Lung (tissue), 12 donors: ENCODE data around the gene MYF5. TPM values are rescaled to one million over a fixed set of nuclear protein-coding genes. Genes with fewer than 3 reads are reported as not detected.
A peak's percentile ranks its signal among the peaks of the same experiment; 100 is the strongest.

Experiments used
- ATAC-seq: fragments of 200-7000 bp; cut with Tn5 transposase; one replicate; pipeline ENCODE4 v1.9.1; 2020; ENCODE audit warnings: moderate number of reproducible peaks; ENCODE audit not compliant: insufficient read depth, low FRiP score
- DNase-seq, 3 donors: peaks; one replicate each; pipeline ENCODE4 v3.0.0-alpha.2; 2013 to 2017
- H3K27ac ChIP-seq, 2 donors: one replicate each; pipeline ENCODE4 v1.5.1; 2013; ENCODE audit warnings: mild to moderate bottlenecking in 2 of 2, moderate library complexity in 2 of 2, control low read depth in 1 of 2, inconsistent platforms in 1 of 2, low read depth in 1 of 2, low read length in 1 of 2
- H3K27me3 ChIP-seq, 3 donors: one replicate each; pipeline ENCODE4 v1.5.1; 2013; ENCODE audit warnings: low read length in 2 of 3; ENCODE audit not compliant: control insufficient read depth in 3 of 3, insufficient read depth in 3 of 3
- H3K36me3 ChIP-seq, 4 donors: one replicate each; pipeline ENCODE4 v1.5.1; 2013; ENCODE audit warnings: low read length in 4 of 4, mild to moderate bottlenecking in 1 of 4, moderate library complexity in 1 of 4; ENCODE audit not compliant: control insufficient read depth in 4 of 4, insufficient read depth in 4 of 4
- H3K4me1 ChIP-seq, 5 donors: one replicate each; pipeline ENCODE4 v1.5.1; 2013; ENCODE audit warnings: low read length in 5 of 5, mild to moderate bottlenecking in 2 of 5, moderate library complexity in 1 of 5; ENCODE audit not compliant: control insufficient read depth in 5 of 5, insufficient read depth in 5 of 5
- H3K4me3 ChIP-seq: one replicate; pipeline ENCODE4 v1.5.1; 2013; ENCODE audit warnings: mild to moderate bottlenecking, control low read depth, moderate library complexity
- H3K9ac ChIP-seq, 2 donors: one replicate each; pipeline ENCODE4 v1.5.1; 2013; ENCODE audit warnings: low read length in 2 of 2, control low read depth in 1 of 2; ENCODE audit not compliant: insufficient read depth in 1 of 2
- H3K9me3 ChIP-seq, 4 donors: one replicate each; pipeline ENCODE4 v1.5.1; 2013; ENCODE audit warnings: low read length in 3 of 4, mild to moderate bottlenecking in 1 of 4, moderate library complexity in 1 of 4; ENCODE audit not compliant: control insufficient read depth in 4 of 4, insufficient read depth in 3 of 4
- CTCF ChIP-seq: IDR thresholded peaks from 2 replicates; pipeline ENCODE4 v1.5.1; 2012; ENCODE audit warnings: mild to moderate bottlenecking; ENCODE audit errors: control extremely low read depth, extremely low read depth
- WGBS, 2 donors: extraction: QIAGEN DNeasy Blood & Tissue Kit; methylation state at CpG; one replicate each; pipeline ENCODE4 v1.1.7; 2013; 5-methylcytosine and 5-hydroxymethylcytosine counted together
- polyA plus RNA-seq, 2 donors: library from polyadenylated mRNA; stranded (reverse); fragments of 200-250 nt; gene quantifications; one replicate each; pipeline ENCODE4 v1.2.1, GENCODE V29; 2013
- total RNA-seq, 2 donors: library from RNA; depleted of rRNA in 1 of 2; stranded (reverse); fragments of >200 nt in 1 of 2; gene quantifications; one replicate each; pipeline ENCODE4 v1.2.1, GENCODE V29; 2014 to 2021
- donor health status: control.
- donor health status: control.
- donor health status: Bipolar disorder and iron deficiency.
- donor health status: healthy.
- donor health status: DM: yes; HTN: yes; CAD: no.

The MYF5 gene
- total and polyA plus RNA-seq, 4 donors: not detected

GRCh38 chr12:80711866-80712265 is 4.8 kb upstream of the MYF5 start:
- DNase-seq (no peak), ATAC-seq (no peak)
- peaks cover 0 to 6% (median 0%) of the 10 kb centered on the region in 4 donors for H3K9me3 ChIP-seq
- TF ChIP-seq CTCF: no peak
- 72 to 74% methylated on average over 1 of the region's 1 CpG for WGBS, 2 donors
- no peak overlapping the region for H3K4me3 ChIP-seq
- H3K36me3 ChIP-seq: no peaks in the 10 kb centered on the region
- no peak overlapping the region for H3K9ac ChIP-seq
- H3K4me1 ChIP-seq: peaks cover 0 to 11% (median 2%) of the 10 kb centered on the region in 5 donors
- H3K27ac ChIP-seq: no peak overlapping the region
- peaks cover 13 to 73% (median 34%) of the 10 kb centered on the region in 3 donors for H3K27me3 ChIP-seq

- Histone ChIP-seq H3K27me3 (peaks cover 10 to 76% (median 31%) of the 10 kb centered on the region in 3 donors), H3K4me1 (peaks cover 0 to 10% (median 2%) of the 10 kb centered on the region in 5 donors), H3K9me3 (peaks cover 0 to 12% (median 0%) of the 10 kb centered on the region in 4 donors), H3K4me3 (no peak overlapping the region), H3K9ac (no peak overlapping the region), H3K36me3 (no peaks in the 10 kb centered on the region), H3K27ac (no peak overlapping the region)
- no peak for TF ChIP-seq CTCF
- ATAC-seq: no peak
- DNase-seq: no peak
These were observed 3.8 kb upstream of the MYF5 start for GRCh38 chr12:80712866-80713265.

- ATAC-seq (no peak), DNase-seq (no peak)
- H3K27me3 ChIP-seq: peaks cover 6 to 81% (median 31%) of the 10 kb centered on the region in 3 donors
- H3K9me3 ChIP-seq: peaks cover 0 to 12% (median 0%) of the 10 kb centered on the region in 4 donors
- H3K4me3 ChIP-seq: no peak overlapping the region
- H3K36me3 ChIP-seq: no peaks in the 10 kb centered on the region
- no peak overlapping the region for H3K9ac ChIP-seq
- H3K4me1 ChIP-seq: peaks cover 0 to 7% (median 2%) of the 10 kb centered on the region in 5 donors
- WGBS, 2 donors: 60 to 80% methylated on average over 4 of the region's 4 CpGs
- no peak for TF ChIP-seq CTCF
- H3K27ac ChIP-seq: no peak overlapping the region
These were observed 3.3 kb upstream of the MYF5 start for GRCh38 chr12:80713419-80713818.

- Histone ChIP-seq H3K4me1 (peaks cover 0 to 2% (median 0%) of the 10 kb centered on the region in 5 donors), H3K9me3 (peaks cover 0 to 12% (median 0%) of the 10 kb centered on the region in 4 donors), H3K4me3 (no peak overlapping the region), H3K9ac (no peak overlapping the region), H3K27me3 (peaks cover 6 to 80% (median 26%) of the 10 kb centered on the region in 3 donors), H3K27ac (no peak overlapping the region), H3K36me3 (no peaks in the 10 kb centered on the region)
- no peak for TF ChIP-seq CTCF
- WGBS, 2 donors: 15 to 24% methylated on average over 16 of the region's 16 CpGs
- ATAC-seq (no peak), DNase-seq (peak; percentile 20 to 45 (median 43))
These were observed 2.7 kb upstream of the MYF5 start for GRCh38 chr12:80714055-80714454.
